ENCODE data around the gene MICAL3.

Gene MICAL3

DNA sequence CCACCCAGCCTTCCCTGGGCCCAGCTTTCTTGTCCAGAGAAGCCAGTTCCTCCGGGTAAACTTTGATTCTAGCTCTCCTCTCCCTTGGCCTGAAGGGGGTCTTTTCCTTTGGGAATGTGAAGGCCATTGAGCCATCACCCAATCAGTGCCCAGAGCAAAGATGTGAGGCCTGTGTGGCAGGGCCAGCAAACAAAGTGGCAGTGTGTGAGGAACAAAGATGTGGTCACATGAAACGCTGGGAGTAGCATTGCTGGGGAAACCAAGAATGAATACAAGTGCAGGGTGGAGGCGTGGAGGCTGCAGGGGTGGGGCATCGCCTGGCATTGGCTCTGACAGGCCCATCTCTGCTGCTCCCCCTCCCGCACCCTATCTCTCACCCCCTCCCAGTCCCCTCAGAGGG is 158.2 kb downstream of the MICAL3 start:
- no peak overlapping the region for H3K4me3 ChIP-seq (ENCODE audit: low read length)
- no peak for DNase-seq (ENCODE audit: low read depth)
- TF ChIP-seq, protein P1, sequence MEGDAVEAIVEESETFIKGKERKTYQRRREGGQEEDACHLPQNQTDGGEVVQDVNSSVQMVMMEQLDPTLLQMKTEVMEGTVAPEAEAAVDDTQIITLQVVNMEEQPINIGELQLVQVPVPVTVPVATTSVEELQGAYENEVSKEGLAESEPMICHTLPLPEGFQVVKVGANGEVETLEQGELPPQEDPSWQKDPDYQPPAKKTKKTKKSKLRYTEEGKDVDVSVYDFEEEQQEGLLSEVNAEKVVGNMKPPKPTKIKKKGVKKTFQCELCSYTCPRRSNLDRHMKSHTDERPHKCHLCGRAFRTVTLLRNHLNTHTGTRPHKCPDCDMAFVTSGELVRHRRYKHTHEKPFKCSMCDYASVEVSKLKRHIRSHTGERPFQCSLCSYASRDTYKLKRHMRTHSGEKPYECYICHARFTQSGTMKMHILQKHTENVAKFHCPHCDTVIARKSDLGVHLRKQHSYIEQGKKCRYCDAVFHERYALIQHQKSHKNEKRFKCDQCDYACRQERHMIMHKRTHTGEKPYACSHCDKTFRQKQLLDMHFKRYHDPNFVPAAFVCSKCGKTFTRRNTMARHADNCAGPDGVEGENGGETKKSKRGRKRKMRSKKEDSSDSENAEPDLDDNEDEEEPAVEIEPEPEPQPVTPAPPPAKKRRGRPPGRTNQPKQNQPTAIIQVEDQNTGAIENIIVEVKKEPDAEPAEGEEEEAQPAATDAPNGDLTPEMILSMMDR (conservative IDR thresholded peaks at IDR 0.05; ENCODE audit: low read length) = no peak

DNA sequence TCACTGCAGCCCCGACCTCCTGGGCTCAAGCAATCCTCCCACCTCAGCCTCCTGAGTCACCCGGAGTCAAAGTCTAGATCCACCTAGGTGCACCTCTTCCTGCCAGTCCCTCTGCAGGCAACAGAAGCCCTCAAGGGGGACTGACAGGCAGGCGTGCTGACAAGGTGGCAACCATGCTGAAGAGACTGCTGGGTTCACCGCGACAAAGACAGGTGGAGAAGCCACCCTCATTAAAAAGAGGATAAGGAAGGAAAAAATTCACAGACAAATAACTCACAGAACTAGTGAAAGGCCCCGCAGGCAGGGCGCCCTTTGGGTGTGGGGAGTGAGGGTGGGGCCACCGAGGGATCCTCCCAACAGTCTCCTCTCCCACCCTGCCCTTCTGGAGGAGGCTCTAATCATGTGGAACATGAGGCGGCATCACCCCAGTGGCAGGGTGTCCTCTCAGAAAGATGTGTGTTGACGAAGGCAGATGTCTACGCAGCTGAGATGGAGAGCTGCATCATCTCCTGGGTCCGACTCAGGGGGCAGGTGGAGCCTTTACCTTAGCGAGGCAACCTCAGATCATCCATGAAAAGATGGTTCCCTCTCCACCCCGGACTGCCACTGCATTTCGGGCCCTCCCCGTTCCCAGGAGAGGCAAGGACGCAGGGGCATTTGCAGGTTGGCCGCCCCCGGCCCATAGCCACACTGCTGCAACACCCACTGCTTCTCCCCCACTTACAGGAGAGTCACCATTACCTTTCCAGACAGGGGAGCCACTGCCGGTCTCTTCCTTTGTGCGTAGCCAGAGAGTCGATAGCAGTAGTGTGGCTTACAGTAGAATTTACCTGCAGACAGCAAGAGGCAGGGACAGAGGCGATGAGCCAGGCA is 158.9 kb downstream of the MICAL3 start:
- TF ChIP-seq, protein P1 (conservative IDR thresholded peaks at IDR 0.05; ENCODE audit: low read length) = no peak
- H3K4me3 ChIP-seq (ENCODE audit: low read length) = no peak overlapping the region
- DNase-seq (ENCODE audit: low read depth) = no peak

DNA sequence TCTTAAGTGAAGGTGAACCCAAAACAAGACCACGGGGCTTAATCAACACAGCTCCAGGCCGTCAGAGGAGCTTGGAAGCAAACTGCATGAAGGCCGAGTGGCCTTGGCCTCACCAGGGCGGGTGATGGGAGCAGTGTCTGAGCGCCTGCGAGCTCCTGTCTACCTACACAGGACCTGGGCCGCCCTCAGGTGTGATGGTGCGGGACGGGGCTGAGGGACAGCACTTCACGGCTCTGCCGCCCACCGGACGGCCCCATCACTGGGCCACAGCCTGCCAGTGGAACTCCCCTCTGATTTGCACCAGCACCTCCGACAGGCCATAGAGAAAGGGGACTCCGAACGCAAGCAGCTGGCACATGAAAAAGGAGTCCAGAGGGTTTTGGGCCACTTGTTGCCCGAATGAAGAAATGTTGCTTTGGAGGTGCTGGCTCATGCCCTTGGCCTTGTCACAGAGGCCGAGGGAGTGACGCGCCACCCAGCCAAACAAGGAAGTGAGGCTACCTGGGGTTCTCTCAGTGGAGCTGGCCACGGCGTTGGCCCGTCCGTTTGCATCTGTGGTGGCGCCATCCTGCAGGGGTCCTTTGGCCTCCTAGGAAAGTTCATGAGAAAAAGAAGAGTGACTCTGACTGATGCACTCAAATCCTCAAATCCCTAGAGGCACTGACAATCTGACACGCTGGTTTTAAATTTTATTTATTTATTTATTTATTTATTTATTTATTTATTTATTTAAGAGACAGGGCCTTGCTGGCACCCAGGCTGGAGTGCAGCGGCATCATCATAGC is 159.8 kb downstream of the MICAL3 start:
- H3K4me3 ChIP-seq (ENCODE audit: low read length) = no peak overlapping the region
- TF ChIP-seq, protein P1 (conservative IDR thresholded peaks at IDR 0.05; ENCODE audit: low read length) = no peak
- no peak for DNase-seq (ENCODE audit: low read depth)

DNA sequence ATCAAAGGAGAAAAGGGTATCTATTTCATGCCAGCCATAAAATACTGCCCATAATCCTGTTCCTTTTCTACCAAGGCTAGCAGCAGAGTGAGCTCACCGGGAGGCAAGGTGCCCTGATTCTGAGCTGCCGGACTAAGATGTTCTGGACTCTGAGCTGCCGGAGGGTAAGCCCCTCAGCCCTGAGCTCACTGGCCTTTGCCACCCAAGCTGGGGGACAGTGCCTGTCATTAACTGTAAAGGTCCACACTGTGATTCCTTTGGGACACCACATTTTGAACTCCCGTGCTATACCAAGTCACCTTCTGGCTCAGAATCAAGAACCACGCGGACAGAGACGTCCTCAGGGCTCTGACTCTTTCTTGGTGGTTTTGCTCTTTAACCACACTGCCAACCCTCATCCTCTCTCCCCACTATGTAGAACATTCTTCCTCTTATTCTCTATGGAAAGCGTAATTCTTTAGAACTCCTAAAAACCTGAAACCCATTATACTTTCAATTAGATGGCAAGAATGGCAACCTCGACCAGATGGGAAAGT is 161.6 kb downstream of the MICAL3 start:
- no peak overlapping the region for H3K4me3 ChIP-seq (ENCODE audit: low read length)
- DNase-seq (ENCODE audit: low read depth) = no peak
- TF ChIP-seq, protein P1 (conservative IDR thresholded peaks at IDR 0.05; ENCODE audit: low read length) = no peak

DNA sequence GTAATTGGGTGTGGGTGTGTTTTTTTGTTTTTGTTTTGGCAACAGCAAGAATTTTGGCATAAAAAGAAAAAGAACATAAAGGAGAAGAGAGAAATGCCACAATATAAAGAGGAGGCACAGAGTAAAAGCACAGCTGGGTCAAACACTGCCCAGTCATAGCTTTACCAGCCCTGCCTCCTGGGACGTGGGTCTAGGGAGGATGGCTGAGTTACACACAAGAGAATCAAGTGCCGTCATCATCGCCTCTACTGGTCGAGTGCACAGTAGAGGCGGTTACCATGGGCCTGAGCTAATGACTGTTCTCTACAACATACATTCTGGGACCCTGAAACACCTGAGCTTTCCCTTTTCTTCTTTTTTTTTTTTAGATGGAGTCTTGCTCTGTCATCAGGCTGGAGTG is 162.5 kb downstream of the MICAL3 start:
- H3K4me3 ChIP-seq (ENCODE audit: low read length) = no peak overlapping the region
- TF ChIP-seq, protein P1 (conservative IDR thresholded peaks at IDR 0.05; ENCODE audit: low read length) = no peak
- no peak for DNase-seq (ENCODE audit: low read depth)

DNA sequence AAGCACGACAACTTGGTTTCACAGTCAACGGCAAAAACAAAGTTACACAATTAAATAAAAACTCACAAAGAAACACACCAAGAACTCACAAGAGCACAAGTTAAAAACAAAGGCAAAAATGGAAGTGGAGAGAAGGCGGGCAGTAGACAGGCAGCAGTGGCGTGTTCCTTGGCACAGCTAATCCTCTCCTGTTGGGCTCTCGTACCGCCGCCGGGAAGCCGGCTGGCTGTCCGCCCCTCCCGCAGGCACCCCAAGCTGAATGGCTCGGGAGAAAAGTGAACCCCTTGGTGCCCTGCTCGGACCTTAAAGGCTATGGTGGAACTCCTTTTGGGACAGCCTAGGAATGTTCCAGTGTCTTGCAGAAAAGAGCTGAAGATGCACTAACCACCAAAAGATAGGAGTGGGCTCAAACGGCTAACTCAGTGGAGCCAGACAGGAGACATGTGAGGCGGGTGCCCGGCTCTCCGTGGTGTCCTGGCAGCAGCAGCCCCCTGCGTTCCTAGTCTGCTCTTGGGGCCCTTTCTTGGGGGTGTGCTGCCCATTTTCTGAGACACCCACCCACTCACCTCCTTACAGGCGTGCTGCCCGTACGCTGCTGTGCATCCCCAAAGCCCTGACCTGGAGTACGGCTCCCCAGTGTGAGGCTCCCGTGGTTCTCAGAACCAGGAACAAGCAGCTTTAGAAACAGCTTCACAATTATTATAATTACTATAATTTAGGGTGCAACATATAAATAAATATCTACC is 164.0 kb downstream of the MICAL3 start:
- no peak overlapping the region for H3K4me3 ChIP-seq (ENCODE audit: low read length)
- TF ChIP-seq, protein P1 (conservative IDR thresholded peaks at IDR 0.05; ENCODE audit: low read length) = no peak
- no peak for DNase-seq (ENCODE audit: low read depth)
